ENCODE results near the gene CLRN2. TPM values are rescaled to one million over a fixed set of nuclear protein-coding genes. Genes with fewer than 3 reads are reported as not detected.
A peak's percentile ranks its signal among the peaks of the same experiment; 100 is the strongest.

CLRN2 gene, protein sequence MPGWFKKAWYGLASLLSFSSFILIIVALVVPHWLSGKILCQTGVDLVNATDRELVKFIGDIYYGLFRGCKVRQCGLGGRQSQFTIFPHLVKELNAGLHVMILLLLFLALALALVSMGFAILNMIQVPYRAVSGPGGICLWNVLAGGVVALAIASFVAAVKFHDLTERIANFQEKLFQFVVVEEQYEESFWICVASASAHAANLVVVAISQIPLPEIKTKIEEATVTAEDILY
- polyA plus RNA-seq (ENCODE audit: insufficient read length in 3 of 3), result not detected

DNA sequence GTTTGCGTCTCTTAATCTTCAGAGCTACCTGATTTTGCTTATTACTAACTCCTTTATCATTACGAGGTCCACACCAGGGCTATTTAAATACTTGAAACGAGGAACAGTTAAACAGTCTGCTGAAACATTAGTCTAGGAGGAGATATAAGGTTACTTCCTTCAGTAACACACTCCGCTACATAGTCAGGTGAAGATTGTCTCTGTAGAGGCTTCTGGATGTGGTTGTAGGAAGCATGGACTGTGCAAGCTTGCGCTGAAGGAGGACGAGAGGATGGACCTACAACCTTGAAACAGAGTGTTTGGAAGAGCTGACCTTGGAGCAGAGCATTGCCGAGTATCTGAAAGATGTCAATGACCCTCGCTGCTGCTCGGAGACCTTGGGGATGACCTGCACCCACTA, at the start of gene CLRN2:
Gene CLRN2, plus strand, starts transcription at position 301 of the 400 bp plus-strand sequence. CDS start 102 bp downstream, outside the sequence.
- DNase-seq (ENCODE audit: low read depth in 3 of 3, low spot score in 2 of 3), result no peak

DNA sequence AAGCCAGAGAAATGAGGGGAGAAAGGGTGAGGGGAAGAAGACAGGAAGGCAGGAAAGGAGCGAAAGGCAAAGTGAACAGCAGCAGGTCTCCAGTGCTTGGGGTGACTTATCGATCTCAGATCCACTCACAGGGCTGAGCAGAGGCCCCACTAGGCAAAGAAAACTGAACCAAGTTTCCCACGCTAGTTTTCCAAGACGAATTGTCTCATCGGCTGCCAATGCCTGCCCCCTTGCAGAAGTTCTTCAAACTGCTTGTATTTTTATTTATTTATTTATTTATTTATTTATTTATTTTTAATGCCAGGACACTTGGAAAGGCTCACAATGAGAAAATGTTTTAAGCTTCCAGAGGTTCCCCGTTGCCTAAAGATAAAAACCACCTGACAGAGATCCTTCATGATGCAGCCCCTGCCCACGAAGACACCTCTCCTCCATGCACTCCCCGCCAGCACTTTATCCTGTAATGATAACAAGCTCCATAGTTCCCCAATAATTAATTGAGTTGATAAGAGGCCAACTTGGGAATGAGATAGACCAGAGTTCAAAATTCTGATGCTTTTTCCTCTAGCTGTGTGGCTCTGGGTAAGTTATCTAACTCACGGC, 46.2 kb upstream of the CLRN2 start:
- DNase-seq (ENCODE audit: low read depth in 3 of 3, low spot score in 2 of 3), result peak in 1 of 3 donors; percentile 34

GRCh38 chr4:17469931-17470674, 44.9 kb upstream of the CLRN2 start:
- no peak for DNase-seq (ENCODE audit: low read depth in 3 of 3, low spot score in 2 of 3)

DNA sequence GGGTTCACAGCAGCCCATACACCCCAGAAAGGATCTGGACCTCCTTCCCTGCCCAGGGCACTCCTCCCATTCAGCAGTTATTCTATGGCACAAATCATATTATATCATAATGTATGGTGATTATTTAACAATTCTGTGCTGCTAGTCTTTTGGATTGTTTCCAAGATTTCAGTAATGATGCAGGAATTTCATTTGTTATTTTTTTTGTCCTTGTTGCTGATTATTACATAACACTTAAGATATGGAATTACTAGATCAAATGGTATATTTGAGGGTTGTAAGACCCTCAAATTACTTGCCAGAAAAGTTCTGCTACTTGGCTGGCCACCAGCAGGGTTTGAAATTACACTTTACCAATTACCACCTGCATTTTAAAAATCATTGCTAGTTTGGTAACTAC, 39.5 kb upstream of the CLRN2 start:
- DNase-seq (ENCODE audit: low read depth in 3 of 3, low spot score in 2 of 3), result no peak

GRCh38 chr4:17476853-17477252, 38.1 kb upstream of the CLRN2 start:
- DNase-seq (ENCODE audit: low read depth in 3 of 3, low spot score in 2 of 3), result no peak

- DNase-seq (ENCODE audit: low read depth in 3 of 3, low spot score in 2 of 3), result no peak
Measured at GRCh38 chr4:17477774-17478472, 37.0 kb upstream of the CLRN2 start.

DNA sequence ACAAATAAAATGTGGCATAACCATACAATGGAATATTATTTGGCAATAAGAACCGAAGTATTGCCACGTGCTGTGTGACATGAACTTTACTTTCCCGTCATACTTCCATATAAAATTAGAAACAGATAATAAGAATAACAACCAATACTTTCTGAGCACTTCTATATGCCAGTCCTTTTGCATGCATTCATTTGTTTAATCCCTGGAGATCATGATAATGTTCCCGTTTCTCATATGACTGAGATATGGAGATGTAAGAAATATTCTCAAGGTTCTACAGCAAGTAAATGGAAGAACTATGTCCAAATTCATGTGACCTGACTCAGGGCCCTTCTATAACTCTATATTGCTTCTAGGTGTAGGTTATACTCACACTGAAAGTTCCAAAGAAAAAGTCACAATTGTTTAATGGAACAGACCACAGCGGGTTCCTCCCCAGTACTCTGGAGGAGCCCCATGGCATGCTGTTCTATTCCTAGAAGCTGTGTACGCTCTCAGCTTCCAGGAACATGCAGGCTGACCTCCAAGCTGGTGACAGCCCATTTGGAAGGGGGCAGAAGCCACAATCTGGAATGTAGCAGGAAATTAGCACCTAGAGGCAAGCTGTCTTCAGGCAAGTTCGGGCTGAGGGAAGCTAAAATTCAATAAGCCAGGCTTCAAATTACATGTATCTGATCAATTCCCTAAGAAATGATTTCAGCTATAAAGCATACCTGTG, 34.6 kb upstream of the CLRN2 start:
- no peak for DNase-seq (ENCODE audit: low read depth in 3 of 3, low spot score in 2 of 3)

- no peak for DNase-seq (ENCODE audit: low read depth in 3 of 3, low spot score in 2 of 3)
Measured at GRCh38 chr4:17480955-17481354, 34.0 kb upstream of the CLRN2 start.

DNA sequence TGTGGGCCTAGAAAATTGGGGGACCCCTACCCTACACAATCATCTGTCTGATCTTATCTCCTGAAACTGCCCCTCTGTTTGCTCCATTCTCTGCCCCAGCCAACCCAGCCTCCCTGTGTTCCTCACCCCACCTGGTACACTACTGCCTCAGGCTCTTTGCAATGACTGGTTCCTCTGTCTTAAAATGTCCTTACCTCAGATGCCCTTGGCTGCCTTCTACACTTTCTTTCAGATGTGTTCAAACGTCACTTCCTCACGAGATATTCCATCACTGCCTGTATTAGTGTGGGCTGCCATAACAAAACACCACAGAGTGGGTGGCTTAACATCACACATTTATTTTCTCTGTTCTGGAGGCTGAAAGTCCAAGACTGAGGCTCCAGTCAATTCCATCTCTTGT, 32.2 kb upstream of the CLRN2 start:
- no peak for DNase-seq (ENCODE audit: low read depth in 3 of 3, low spot score in 2 of 3)

DNA sequence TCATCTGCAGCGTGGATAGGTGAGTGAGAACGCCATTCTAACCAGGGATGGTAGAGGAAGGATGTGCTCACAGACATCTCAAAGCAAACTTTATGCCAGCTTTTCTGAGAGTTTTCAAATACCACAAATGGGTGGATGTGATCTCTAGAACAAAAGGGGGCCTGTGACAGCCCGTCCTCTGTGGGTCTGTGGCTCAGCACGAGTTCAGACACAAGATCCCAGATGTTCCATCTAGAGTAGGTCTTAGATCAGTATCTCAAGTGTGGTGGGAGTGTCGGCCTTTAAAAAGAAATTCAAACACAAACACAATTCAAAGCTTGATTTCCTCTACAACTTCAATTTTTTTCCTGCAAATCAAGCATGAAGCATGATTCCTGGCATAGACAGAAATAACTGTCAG, 25.8 kb upstream of the CLRN2 start:
- DNase-seq (ENCODE audit: low read depth in 3 of 3, low spot score in 2 of 3), result no peak

DNA sequence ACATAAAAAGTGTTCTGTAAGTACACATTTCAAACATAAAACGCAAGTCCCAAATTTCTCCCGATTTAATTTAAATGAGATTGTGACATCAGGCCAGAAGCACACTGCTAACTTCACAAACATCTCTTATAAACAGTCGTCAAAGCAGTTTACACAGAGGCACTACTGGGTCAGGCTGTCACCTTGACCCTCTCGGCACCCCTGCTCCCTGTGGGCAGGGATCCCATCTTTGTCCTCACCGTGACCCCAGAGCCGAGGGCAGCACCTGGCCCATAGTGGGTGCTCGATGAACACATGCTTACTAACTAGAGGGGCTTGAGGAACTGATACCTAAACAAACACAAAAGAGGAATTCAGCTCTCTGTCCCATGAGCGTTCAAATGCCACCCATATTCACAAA, 25.2 kb upstream of the CLRN2 start:
- DNase-seq (ENCODE audit: low read depth in 3 of 3, low spot score in 2 of 3), result no peak

DNA sequence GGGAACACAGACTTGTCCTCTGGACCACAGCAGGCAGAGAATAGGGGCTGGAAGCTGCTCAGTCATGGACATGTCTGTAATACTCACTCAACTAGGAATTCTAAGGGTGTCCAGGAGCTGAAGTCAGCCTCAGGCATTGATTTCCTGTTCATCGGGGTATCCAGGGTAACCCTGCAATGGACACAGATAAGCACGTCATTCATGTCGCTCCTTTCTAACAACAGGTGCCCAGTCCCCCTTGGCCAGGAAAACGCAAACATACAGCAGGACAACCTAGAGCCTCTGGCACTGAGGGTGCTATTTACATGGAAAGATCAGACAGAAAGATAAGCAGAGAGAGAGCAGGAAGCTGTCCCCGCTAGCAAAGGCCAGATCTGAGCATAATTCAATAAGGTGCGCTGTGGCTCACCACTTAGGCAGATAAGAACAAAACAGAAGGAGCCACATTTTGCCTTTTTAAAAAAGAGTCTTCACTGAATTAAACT, 24.3 kb upstream of the CLRN2 start:
- DNase-seq (ENCODE audit: low read depth in 3 of 3, low spot score in 2 of 3), result no peak

DNA sequence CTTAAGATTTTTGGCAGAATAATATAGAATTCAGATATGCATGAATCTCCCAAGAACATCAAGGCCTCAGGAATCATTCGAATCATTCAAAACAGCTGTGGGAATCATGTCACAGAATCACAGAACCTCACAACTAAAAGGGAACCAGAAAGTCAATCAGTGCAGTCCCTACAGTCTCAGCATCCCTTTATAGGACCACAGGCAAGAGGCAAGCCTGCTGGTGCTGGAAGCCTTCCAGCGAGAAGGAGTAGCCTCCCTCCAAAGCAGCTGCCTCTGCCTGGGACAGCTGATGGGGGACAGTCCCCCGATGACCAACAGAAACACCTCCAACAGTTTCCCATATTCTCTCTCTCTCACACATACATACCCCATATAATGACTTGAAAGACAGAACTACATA, 23.8 kb upstream of the CLRN2 start:
- DNase-seq (ENCODE audit: low read depth in 3 of 3, low spot score in 2 of 3), result no peak

GRCh38 chr4:17492058-17492741, 22.8 kb upstream of the CLRN2 start:
- DNase-seq (ENCODE audit: low read depth in 3 of 3, low spot score in 2 of 3), result no peak

- no peak for DNase-seq (ENCODE audit: low read depth in 3 of 3, low spot score in 2 of 3)
Measured at GRCh38 chr4:17492876-17493275, 22.1 kb upstream of the CLRN2 start.

- DNase-seq (ENCODE audit: low read depth in 3 of 3, low spot score in 2 of 3), result no peak
Measured at GRCh38 chr4:17493619-17494018, 21.3 kb upstream of the CLRN2 start.

- no peak for DNase-seq (ENCODE audit: low read depth in 3 of 3, low spot score in 2 of 3)
Measured at GRCh38 chr4:17494258-17495190, 20.4 kb upstream of the CLRN2 start.

- DNase-seq (ENCODE audit: low read depth in 3 of 3, low spot score in 2 of 3), result no peak
Measured at GRCh38 chr4:17497890-17498523, 17.0 kb upstream of the CLRN2 start.
